Activated CD8-positive, alpha-beta memory T cell treated with anti-CD3 and anti-CD28 coated beads for 24 hours (primary cell): ENCODE data around the gene MTIF2.
A peak's percentile ranks its signal among the peaks of the same experiment; 100 is the strongest.
"Not testable (repeated sequence)": the region's sequence is repeated elsewhere in the genome, so short reads cannot be mapped to it uniquely, and the experiment has no call there.

Experiments
- DNase-seq: peaks from one replicate; pipeline ENCODE4 v3.0.0-alpha.2; 2020

The MTIF2 gene

DNA sequence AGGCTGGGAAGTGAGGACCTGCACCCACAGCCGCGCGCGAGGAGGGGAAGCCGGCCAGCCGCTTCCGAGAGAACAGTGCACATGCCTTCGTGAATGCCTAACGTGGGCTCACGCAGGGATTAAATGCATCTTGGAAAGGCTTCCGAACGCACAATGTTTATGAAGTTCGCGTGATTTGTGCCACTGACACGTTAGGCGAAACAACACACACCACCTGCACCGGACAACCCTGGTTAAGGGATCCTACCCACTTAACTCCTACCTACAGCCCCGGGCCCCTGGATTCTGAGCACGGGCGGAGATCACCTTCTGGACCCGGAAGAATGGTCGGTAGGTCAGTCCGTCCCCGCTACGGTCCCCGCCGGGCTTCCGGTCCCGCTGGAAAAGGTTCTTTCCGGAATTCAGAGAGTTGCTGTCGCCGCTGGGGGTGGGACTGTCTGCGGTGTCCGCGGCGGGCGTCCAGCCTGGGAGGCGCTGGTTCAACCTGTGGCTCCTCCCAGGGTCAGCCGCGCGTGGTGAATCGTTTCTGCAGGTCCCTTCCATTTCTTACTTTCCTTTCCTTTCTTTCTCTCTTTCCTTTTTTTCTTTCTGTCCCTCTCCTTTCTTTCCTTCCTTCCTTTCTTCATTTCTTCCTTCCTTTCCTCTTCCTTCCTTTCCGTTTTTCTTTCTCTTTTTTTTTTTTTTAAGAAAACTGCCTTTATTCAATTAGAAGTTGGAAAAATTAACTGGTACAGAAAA lies at the start of gene MTIF2:
Gene MTIF2, minus strand, starts transcription at position 325 of the 738 bp plus-strand sequence. CDS start 5,373 bp downstream, outside the sequence.
- peak; percentile 96 for DNase-seq

DNA sequence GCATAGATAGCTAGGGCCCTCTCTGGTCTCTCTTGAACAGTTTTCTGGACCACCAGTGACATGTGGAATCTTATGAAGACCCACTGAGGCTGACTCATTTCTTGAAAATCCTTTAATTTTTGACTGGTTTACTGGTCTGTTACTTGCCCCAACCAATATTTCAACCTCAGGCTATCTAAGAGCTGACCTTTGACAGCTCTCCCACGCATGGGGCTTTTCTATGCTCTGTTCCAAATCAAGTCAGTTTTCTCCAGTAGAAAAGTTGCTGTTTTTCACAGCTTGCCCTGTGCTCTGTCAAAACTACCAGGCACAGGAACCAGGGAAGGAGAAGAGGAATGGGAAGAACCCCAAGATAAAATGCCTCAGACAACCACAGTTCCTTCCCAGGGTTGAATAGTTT lies 46.0 kb upstream of the MTIF2 start:
- no peak for DNase-seq

DNA sequence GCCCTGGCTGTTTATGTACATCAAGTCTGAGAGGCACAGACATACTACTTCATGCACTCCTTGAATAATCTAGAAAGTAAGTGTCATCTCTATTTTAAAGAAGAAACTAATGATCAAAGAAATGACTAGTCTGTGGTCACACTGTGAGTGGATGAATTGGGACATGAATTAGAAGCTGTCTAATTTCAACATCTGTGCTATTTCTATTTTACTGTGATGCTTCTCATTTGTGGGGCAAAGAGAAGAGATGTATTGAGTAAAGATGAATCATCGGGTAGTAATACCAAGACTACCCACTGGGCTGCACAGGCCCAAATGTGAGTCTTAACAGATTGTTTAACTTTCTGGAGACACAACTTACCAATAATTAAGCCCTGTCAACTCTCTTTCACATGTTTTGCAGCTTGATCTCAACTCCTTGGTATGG lies 42.4 kb upstream of the MTIF2 start:
- DNase-seq, result no peak

DNA sequence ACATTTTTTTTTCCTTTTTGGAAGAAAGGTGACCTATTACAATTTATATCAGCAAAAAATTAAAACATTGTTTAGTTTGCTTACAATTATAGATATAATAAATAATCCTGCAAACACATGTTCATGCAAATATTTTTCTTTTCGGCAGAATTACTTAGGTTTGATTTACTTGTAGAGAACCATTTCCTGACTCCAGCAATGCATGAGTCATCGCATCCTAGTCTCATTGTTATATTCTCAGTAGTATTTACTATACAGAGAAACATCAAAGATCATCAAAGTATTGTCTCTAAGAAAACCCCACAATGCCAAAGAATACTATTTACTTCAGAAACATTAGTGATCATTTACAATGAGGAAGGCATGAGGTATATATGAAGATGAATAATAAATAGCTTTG lies 40.4 kb upstream of the MTIF2 start:
- DNase-seq, result no peak

DNA sequence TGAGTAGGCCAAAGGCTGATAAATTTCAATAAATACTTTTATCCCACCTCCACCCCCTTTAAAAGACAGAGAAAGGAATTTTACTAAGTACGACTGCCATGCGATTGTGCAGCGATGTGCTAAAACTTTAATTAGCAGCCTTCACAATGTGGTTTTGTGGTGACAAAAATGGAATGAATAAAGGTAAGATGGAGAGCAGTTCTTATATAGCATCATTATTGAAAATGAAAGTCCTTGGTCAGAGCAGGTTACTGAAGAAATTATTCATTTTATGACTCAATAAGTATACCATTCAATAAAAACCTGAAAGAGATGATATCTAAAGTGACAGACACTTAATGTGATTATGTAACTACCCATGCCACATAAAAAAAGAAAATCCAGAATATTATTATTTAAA lies 33.2 kb upstream of the MTIF2 start:
- no peak for DNase-seq

GRCh38 chr2:55301277-55301676 lies 32.2 kb upstream of the MTIF2 start:
- DNase-seq, result no peak

DNA sequence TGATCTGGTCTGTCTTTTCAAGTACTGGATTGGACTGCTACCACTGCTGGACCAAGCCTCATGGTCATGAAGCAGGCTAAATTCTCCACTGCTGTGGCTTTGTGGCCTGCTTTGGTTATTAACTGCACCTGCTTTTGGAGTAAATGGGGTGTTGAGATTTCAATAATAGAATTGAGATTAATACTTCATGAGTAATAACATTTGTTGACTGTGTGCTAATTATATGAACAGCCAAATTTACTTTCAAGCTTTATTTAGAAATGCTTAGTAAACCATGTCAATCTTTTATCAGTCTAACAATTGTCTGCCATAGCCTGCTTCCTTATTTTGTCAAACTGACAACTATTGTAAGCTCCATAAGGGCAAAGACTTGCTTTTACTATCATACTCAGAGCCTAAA lies 27.4 kb upstream of the MTIF2 start:
- no peak for DNase-seq

DNA sequence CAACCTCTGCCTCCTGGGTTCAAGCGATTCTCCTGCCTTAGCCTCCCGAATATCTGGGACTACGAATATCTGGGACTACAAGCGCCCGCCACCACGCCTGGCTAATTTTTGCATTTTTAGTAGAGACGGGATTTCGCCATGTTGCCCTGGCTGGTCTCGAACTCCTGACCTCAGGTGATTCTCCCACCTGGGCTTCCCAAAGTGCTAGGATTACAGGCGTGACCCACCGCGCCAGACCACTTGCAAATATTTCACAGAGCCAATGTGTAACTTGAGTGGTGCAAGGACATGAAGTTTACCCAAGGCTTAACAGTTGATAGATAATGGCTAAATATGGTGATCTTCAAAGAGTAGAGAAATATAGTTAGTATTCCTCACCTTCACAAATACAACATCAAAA lies 14.1 kb upstream of the MTIF2 start:
- no peak for DNase-seq

- DNase-seq, result peak; percentile 93
These were observed 13.3 kb upstream of the MTIF2 start for GRCh38 chr2:55282110-55282917.

GRCh38 chr2:55280851-55281546 lies 12.0 kb upstream of the MTIF2 start:
- DNase-seq, result not testable (repeated sequence)

GRCh38 chr2:55279859-55280424 lies 10.9 kb upstream of the MTIF2 start:
- not testable (repeated sequence) for DNase-seq

DNA sequence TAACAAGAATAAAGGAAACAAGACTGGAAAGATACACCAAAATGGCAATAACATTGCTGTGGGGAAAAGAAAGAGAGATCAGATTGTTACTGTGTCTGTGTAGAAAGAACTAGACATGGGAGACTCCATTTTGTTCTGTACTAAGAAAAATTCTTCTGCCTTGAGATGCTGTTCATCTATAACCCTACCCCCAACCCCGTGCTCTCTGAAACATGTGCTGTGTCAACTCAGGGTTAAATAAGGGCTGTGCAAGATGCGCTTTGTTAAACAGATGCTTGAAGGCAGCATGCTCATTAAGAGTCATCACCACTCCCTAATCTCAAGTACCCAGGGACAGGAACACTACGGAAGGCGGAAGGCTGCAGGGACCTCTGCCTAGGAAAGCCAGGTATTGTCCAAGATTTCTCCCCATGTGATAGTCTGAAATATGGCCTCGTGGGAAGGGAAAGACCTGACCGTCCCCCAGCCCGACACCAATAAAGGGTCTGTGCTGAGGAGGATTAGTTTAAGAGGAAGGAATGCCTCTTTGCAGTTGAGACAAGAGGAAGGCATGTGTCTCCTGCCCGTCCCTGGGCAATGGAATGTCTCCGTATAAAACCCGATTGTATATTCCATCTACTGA lies 10.3 kb upstream of the MTIF2 start:
- DNase-seq, result not testable (repeated sequence)

GRCh38 chr2:55277310-55277709 lies 8.3 kb upstream of the MTIF2 start:
- no peak for DNase-seq

- not testable (repeated sequence) for DNase-seq
These were observed 5.3 kb upstream of the MTIF2 start for GRCh38 chr2:55274346-55274745.

GRCh38 chr2:55269645-55269990 lies 587 bp upstream of the MTIF2 start:
- DNase-seq, result no peak

GRCh38 chr2:55268288-55268906 lies 634 bp downstream of the MTIF2 start:
- no peak for DNase-seq

GRCh38 chr2:55259586-55259985 lies 9.4 kb downstream of the MTIF2 start:
- not testable (repeated sequence) for DNase-seq

DNA sequence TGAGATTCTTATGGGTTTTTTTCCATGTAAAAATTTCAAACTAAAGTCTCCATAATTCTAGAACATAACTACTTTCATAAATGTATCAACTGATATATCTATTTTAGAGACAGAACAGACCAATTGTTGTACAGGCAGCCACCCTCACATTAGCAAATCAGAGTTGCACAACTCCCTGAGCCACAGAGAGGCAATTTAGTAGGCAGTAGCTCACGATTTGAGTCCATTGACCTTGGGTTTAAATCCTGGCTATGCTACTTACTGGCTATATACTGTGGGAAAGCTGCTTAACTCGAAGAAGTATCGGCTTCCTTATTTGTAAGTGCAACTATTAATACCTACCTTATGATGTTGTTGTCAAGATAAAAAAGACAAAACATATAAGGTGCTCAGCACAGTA lies 16.2 kb downstream of the MTIF2 start:
- no peak for DNase-seq

DNA sequence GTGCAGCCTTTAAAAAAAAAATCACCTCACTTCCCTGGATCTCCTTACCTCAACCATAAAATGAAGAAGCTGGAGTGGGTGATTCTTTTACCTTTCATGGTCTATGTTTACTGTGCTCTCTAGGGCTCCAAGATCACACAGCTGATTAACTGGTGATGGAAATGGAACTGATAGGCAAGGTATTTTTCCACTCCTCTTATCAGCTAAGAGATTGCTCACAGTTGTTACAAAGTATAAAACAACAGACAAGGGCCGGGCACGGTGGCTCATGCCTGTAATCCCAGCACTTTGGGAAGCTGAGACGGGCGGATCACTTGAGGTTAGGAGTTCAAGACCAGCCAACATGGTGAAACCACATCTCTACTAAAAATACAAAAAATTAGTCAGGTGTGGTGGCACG lies 22.0 kb downstream of the MTIF2 start:
- no peak for DNase-seq

DNA sequence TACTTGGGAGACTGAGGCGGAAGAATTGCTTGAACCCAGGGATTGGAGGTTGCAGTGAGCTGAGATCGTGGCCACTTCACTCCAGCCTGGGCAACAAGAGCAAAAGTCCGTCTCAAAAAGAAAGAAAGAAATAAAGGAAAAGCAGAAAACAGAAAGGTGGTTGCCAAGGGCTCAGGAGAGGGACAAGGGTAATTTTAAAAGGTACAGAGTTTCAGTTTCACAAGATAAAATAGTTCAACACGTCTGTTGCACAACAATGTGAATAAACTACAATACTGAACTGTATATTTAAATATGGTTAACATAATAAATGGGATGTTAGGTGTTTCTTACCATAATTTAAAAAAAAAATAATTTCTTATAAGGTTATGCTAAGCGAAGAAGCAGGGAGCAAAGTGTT lies 23.6 kb downstream of the MTIF2 start:
- no peak for DNase-seq

- DNase-seq, result no peak
These were observed 26.4 kb downstream of the MTIF2 start for GRCh38 chr2:55242617-55243016.

DNA sequence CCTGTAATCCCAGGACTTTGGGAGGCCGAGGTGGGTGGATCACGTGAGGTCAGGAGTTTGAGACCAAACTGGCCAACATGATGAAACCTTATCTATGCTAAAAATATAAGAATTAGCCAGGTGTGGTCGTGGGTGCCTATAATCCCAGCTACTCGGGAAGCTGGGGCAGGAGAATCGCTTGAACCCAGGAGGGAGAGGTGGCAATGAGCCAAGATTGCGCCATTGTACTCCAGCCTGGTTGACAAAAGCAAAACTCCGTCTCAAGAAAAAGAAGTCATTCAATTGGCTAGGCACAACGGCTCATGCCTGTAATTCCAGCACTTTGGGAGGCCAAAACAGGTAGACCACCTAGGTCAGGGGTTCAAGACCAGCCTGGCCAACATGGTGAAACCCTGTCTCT lies 27.4 kb downstream of the MTIF2 start:
- not testable (repeated sequence) for DNase-seq
